HepG2 (cell line): ENCODE results near the gene MICAL3.

ENCODE experiments used
- CCDC6 ChIP-seq: sonication (generic); formaldehyde crosslinking; IDR thresholded peaks from 2 replicates; pipeline ENCODE4 v1.8.1; 2022; ENCODE audit warnings: mild to moderate bottlenecking, missing genetic modification reagents, moderate library complexity
- CTCF ChIP-seq: sonication (generic); formaldehyde crosslinking; IDR thresholded peaks from 2 replicates; pipeline ENCODE4 v1.5.0; 2020; ENCODE audit warnings: mild to moderate bottlenecking, missing genetic modification reagents, moderate library complexity
- KLF12 ChIP-seq: sonication (generic); formaldehyde crosslinking; IDR thresholded peaks from 2 replicates; pipeline ENCODE4 v1.4.0; 2020; ENCODE audit warnings: missing genetic modification reagents, borderline replicate concordance
- MAFK ChIP-seq, 2 experiments: IDR thresholded peaks in 1 of 2; conservative IDR thresholded peaks in 1 of 2; 2 replicates each; pipeline ENCODE4 v1.6.1; 2011; ENCODE audit warnings: improper control_type of control experiment in 2 of 2, low read length in 2 of 2
- MED8 ChIP-seq: sonication (generic); formaldehyde crosslinking; IDR thresholded peaks from 2 replicates; pipeline ENCODE4 v1.8.1; 2023; ENCODE audit warnings: mild to moderate bottlenecking, missing genetic modification reagents; ENCODE audit not compliant: insufficient replicate concordance
- MXI1 ChIP-seq: IDR thresholded peaks from 3 replicates; pipeline ENCODE4 v1.6.1; 2012; ENCODE audit warnings: low read depth, low read length, inconsistent platforms, borderline replicate concordance
- SSRP1 ChIP-seq: IDR thresholded peaks from 2 replicates; pipeline ENCODE4 v1.6.1; 2016; ENCODE audit warnings: control low read depth
- ZBTB7A ChIP-seq: sonication (generic); formaldehyde crosslinking; IDR thresholded peaks from 2 replicates; pipeline ENCODE4 v1.8.0; 2022; ENCODE audit warnings: mild to moderate bottlenecking, missing genetic modification reagents
- ZNF350 ChIP-seq: sonication (generic); formaldehyde crosslinking; IDR thresholded peaks from 2 replicates; pipeline ENCODE4 v1.4.0; 2020; ENCODE audit warnings: mild to moderate bottlenecking, low read depth, missing genetic modification reagents, borderline replicate concordance
- ZNF615 ChIP-seq: sonication (generic); formaldehyde crosslinking; IDR thresholded peaks from 2 replicates; pipeline ENCODE4 v1.5.0; 2020; ENCODE audit warnings: mild to moderate bottlenecking, missing genetic modification reagents, borderline replicate concordance
- ZNF839 ChIP-seq: sonication (generic); formaldehyde crosslinking; IDR thresholded peaks from 2 replicates; pipeline ENCODE4 v1.4.0; 2020; ENCODE audit warnings: missing genetic modification reagents, mild to moderate bottlenecking, borderline replicate concordance

GRCh38 chr22:17938484-17938924 lies 85.9 kb downstream of the MICAL3 start:
- no peak for TF ChIP-seq MED8 (CRISPR knock-in tag)
- no peak for TF ChIP-seq ZNF839 (CRISPR knock-in tag)
- TF ChIP-seq SSRP1, result no peak
- TF ChIP-seq MXI1, result 0 out of 3 replicates have a peak, but pooled peaks have one; percentile 46
- TF ChIP-seq ZBTB7A, result no peak; the same call in 1 of the 2 replicates
- no peak for TF ChIP-seq KLF12 (CRISPR knock-in tag)
- no peak for TF ChIP-seq MAFK (conservative IDR thresholded peaks at IDR 0.05 in 1 of 2, IDR thresholded peaks at IDR 0.05 in 1 of 2; ENCODE audit: low read length in 2 of 2)
- TF ChIP-seq ZNF350 (CRISPR knock-in tag), result no peak
- no peak for TF ChIP-seq CTCF (CRISPR knock-in tag)
- no peak for TF ChIP-seq CCDC6 (CRISPR knock-in tag)
- TF ChIP-seq ZNF615 (CRISPR knock-in tag), result no peak
